Panc1 (cell line): ENCODE results near the gene HECA. TPM values are rescaled to one million over a fixed set of nuclear protein-coding genes. Genes with fewer than 3 reads are reported as not detected.

Experiments used
- ATAC-seq: fragments of 200-7000 bp; cut with Tn5 transposase; 2 replicates; pipeline ENCODE4 v1.9.1; 2020; ENCODE audit warnings: mild to moderate bottlenecking, moderate library complexity
- BruUV-seq: library from RNA; stranded (reverse); fragments of 400-500 nt; replicated peaks from 2 replicates; lab custom pipeline; 2021; lab: Mats Ljungman, UMichigan
- CTCF ChIA-PET: fragments of 300-600 bp; sonication (Branson Sonifier 250); formaldehyde crosslinking; loops from one replicate; lab custom pipeline; 2022; ENCODE audit warnings: antibody characterized with exemption; lab: Charles Lee
- POLR2A ChIA-PET: fragments of 300-600 bp; sonication (Branson Sonifier 250); formaldehyde crosslinking; loops from one replicate; lab custom pipeline; 2022; ENCODE audit warnings: antibody characterized with exemption; lab: Charles Lee
- DNase-seq: peaks from one replicate; pipeline ENCODE4 v3.0.0-alpha.2; 2010; ENCODE audit warnings: low read depth, low spot score
- H3K27ac ChIP-seq: 2 replicates; pipeline ENCODE4 v1.5.1; 2011; ENCODE audit warnings: mild to moderate bottlenecking, low read length, inconsistent platforms
- H3K27me3 ChIP-seq: fragments of 200-500 bp; sonication (Bioruptor generic); 2 replicates; pipeline ENCODE4 v1.6.0; 2014; ENCODE audit warnings: low read length, inconsistent platforms; ENCODE audit not compliant: control insufficient read depth, insufficient read depth
- H3K36me3 ChIP-seq: fragments of 200-500 bp; sonication (Bioruptor generic); 2 replicates; pipeline ENCODE4 v1.5.1; 2014; ENCODE audit warnings: inconsistent platforms, mild to moderate bottlenecking, low read length, moderate library complexity; ENCODE audit not compliant: control insufficient read depth, insufficient read depth
- H3K4me1 ChIP-seq: 2 replicates; pipeline ENCODE4 v1.5.1; 2011; ENCODE audit warnings: inconsistent platforms, mild to moderate bottlenecking, low read length, moderate library complexity; ENCODE audit not compliant: control insufficient read depth, insufficient read depth
- H3K4me3 ChIP-seq, 2 experiments: 2 replicates each; pipeline ENCODE4 v1.5.1; 2011 to 2012; ENCODE audit warnings: low read depth in 2 of 2, low read length in 2 of 2, mild to moderate bottlenecking in 2 of 2, inconsistent platforms in 1 of 2, moderate library complexity in 1 of 2
- H3K9me3 ChIP-seq: fragments of 200-500 bp; sonication (Bioruptor generic); 2 replicates; pipeline ENCODE4 v1.5.1; 2014; ENCODE audit warnings: low read depth, mild to moderate bottlenecking, inconsistent platforms, low read length, moderate library complexity; ENCODE audit not compliant: control insufficient read depth, insufficient read depth
- CTCF ChIP-seq: fragments of 450-650 bp; IDR thresholded peaks from 2 replicates; pipeline ENCODE4 v1.5.1; 2017; ENCODE audit warnings: mild to moderate bottlenecking
- POLR2AphosphoS5 ChIP-seq: IDR thresholded peaks from 2 replicates; pipeline ENCODE4 v1.6.1; 2012; ENCODE audit warnings: mild to moderate bottlenecking, low read depth, low read length, moderate library complexity
- SIN3A ChIP-seq: IDR thresholded peaks from 2 replicates; pipeline ENCODE4 v1.6.1; 2012; ENCODE audit warnings: low read depth, mild to moderate bottlenecking, low read length, moderate library complexity, borderline replicate concordance; ENCODE audit not compliant: insufficient read depth
- TCF7L2 ChIP-seq: IDR thresholded peaks from 2 replicates; pipeline ENCODE4 v1.6.1; 2011; ENCODE audit warnings: mild to moderate bottlenecking, low read depth, low read length, inconsistent platforms
- in situ Hi-C: cut with HindIII; loops from 2 replicates; pipeline ENCODE4 v1.10.0; 2016; ENCODE audit warnings: low sequenced_read_pairs, low pct_unique_long_range_greater_than_20kb
- intact Hi-C: fragments of 100-400 bp; cut with micrococcal nuclease; formaldehyde crosslinking; loops from one replicate; pipeline ENCODE4 v1.10.0; 2022; ENCODE audit not compliant: unreplicated experiment
- total RNA-seq: library from RNA; stranded (reverse); gene quantifications from one replicate; pipeline ENCODE4 v1.2.1, GENCODE V29; 2021; ENCODE audit not compliant: unreplicated experiment
- TF ChIP-seq, protein P1 (sequence below), 2 experiments: IDR thresholded peaks; 2 replicates each; pipeline ENCODE4 v1.6.1; 2011 to 2012; ENCODE audit warnings: low read depth in 2 of 2, control low read depth in 1 of 2, low read length in 1 of 2, mild to moderate bottlenecking in 1 of 2, moderate library complexity in 1 of 2; ENCODE audit not compliant: insufficient read depth in 1 of 2

HECA gene
- total RNA-seq, 1 experiment from 2014 or later = 3.9 TPM

- Histone ChIP-seq H3K4me1 (no peaks in the 10 kb centered on the region), H3K9me3 (no peaks in the 10 kb centered on the region), H3K4me3 (no peak overlapping the region), H3K27me3 (no peaks in the 10 kb centered on the region; the same call in 1 of the 2 replicates), H3K27ac (no peak overlapping the region), H3K36me3 (no peaks in the 10 kb centered on the region)
- ATAC-seq (no peak), DNase-seq (no peak)
- TF ChIP-seq, protein P1, sequence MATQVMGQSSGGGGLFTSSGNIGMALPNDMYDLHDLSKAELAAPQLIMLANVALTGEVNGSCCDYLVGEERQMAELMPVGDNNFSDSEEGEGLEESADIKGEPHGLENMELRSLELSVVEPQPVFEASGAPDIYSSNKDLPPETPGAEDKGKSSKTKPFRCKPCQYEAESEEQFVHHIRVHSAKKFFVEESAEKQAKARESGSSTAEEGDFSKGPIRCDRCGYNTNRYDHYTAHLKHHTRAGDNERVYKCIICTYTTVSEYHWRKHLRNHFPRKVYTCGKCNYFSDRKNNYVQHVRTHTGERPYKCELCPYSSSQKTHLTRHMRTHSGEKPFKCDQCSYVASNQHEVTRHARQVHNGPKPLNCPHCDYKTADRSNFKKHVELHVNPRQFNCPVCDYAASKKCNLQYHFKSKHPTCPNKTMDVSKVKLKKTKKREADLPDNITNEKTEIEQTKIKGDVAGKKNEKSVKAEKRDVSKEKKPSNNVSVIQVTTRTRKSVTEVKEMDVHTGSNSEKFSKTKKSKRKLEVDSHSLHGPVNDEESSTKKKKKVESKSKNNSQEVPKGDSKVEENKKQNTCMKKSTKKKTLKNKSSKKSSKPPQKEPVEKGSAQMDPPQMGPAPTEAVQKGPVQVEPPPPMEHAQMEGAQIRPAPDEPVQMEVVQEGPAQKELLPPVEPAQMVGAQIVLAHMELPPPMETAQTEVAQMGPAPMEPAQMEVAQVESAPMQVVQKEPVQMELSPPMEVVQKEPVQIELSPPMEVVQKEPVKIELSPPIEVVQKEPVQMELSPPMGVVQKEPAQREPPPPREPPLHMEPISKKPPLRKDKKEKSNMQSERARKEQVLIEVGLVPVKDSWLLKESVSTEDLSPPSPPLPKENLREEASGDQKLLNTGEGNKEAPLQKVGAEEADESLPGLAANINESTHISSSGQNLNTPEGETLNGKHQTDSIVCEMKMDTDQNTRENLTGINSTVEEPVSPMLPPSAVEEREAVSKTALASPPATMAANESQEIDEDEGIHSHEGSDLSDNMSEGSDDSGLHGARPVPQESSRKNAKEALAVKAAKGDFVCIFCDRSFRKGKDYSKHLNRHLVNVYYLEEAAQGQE (IDR thresholded peaks at IDR 0.05; ENCODE audit: insufficient read depth in 1 of 2, low read depth in 2 of 2, low read length in 1 of 2) = no peak
- TF ChIP-seq CTCF (no peak), TCF7L2 (no peak), POLR2AphosphoS5 (no peak), SIN3A (no peak)
- POLR2A ChIA-PET = no interaction called here
- intact Hi-C loops = no loop called here
- in situ Hi-C loops = no loop called here
- BruUV-seq = no TSS peak
- CTCF ChIA-PET = no interaction called here
These were observed 18.0 kb downstream of the HECA start for GRCh38 chr6:139152892-139153271.

DNA sequence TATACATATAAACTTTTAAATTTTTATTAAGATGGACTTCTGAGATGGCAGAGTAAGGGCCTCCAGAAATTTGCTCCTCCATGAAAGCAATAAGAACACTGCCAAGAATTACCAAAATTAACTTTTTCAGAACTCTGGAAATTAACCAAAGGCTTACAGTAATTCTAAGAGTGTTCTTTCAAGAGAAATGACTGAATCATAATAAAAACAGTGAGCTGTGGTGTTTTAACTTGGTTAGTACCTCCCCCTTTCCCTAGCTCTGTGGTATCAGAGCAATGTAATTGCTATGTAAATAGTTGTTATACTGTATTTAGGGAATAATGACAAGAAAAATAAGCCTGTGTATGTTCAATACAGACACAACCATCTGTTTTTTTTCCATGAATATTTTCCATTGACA is 19.0 kb downstream of the HECA start:
- Histone ChIP-seq H3K36me3 (no peaks in the 10 kb centered on the region), H3K4me3 (no peak overlapping the region), H3K4me1 (no peaks in the 10 kb centered on the region), H3K27ac (no peak overlapping the region), H3K9me3 (no peaks in the 10 kb centered on the region), H3K27me3 (no peaks in the 10 kb centered on the region)
- in situ Hi-C loops = no loop called here
- POLR2A ChIA-PET = no interaction called here
- TF ChIP-seq, protein P1 (IDR thresholded peaks at IDR 0.05; ENCODE audit: insufficient read depth in 1 of 2, low read depth in 2 of 2, low read length in 1 of 2) = no peak
- TF ChIP-seq TCF7L2 (no peak), POLR2AphosphoS5 (no peak), SIN3A (no peak), CTCF (no peak)
- ATAC-seq (no peak), DNase-seq (no peak)
- CTCF ChIA-PET = no interaction called here
- intact Hi-C loops = no loop called here
- BruUV-seq = no TSS peak
